ENCODE results near the gene ELF1. TPM values are rescaled to one million over a fixed set of nuclear protein-coding genes. Genes with fewer than 3 reads are reported as not detected.

ELF1 gene
- total and polyA plus RNA-seq, 9 donors = 28.5 to 53.2 (median 47.7) TPM

- DNase-seq = no peak
- TF ChIP-seq EP300 (IDR thresholded peaks at IDR 0.05) = no peak
- no peak for TF ChIP-seq CTCF (IDR thresholded peaks at IDR 0.05)
- no peak for TF ChIP-seq POLR2A (IDR thresholded peaks at IDR 0.05)
Observed at GRCh38 chr13:41029629-41030028, 10.5 kb upstream of the ELF1 start.

GRCh38 chr13:41028051-41028450, 8.9 kb upstream of the ELF1 start:
- H3K27ac ChIP-seq = no peak overlapping the region
- H3K4me1 ChIP-seq (ENCODE audit: insufficient read depth) = no peaks in the 10 kb centered on the region
- TF ChIP-seq EP300 (IDR thresholded peaks at IDR 0.05) (no peak), POLR2A (IDR thresholded peaks at IDR 0.05) (no peak), CTCF (IDR thresholded peaks at IDR 0.05) (no peak)
- H3K9me3 ChIP-seq = no peaks in the 10 kb centered on the region
- no peak overlapping the region for H3K4me3 ChIP-seq
- DNase-seq = no peak
- H3K36me3 ChIP-seq = no peaks in the 10 kb centered on the region
- 89 to 97% (median 93%) methylated on average over 2 of the region's 2 CpGs for WGBS, 3 donors
- intact Hi-C loops (cut with DNase I) = no loop called here
- no peaks in the 10 kb centered on the region for H3K27me3 ChIP-seq

More at GRCh38 chr13:41029629-41030028, 10.5 kb upstream of the ELF1 start:
- Histone ChIP-seq H3K27ac (no peak overlapping the region), H3K9me3 (no peaks in the 10 kb centered on the region), H3K4me1 (ENCODE audit: insufficient read depth) (no peaks in the 10 kb centered on the region), H3K36me3 (no peaks in the 10 kb centered on the region), H3K4me3 (no peak overlapping the region), H3K27me3 (no peaks in the 10 kb centered on the region)
- 94 to 100% (median 98%) methylated on average over 2 of the region's 2 CpGs for WGBS, 3 donors
- intact Hi-C loops (cut with DNase I) = no loop called here

GRCh38 chr13:41026788-41027187, 7.7 kb upstream of the ELF1 start:
- WGBS, 3 donors = 96 to 100% (median 98%) methylated on average over 8 of the region's 8 CpGs
- Histone ChIP-seq H3K9me3 (no peaks in the 10 kb centered on the region), H3K4me1 (ENCODE audit: insufficient read depth) (no peaks in the 10 kb centered on the region), H3K36me3 (no peaks in the 10 kb centered on the region), H3K27me3 (no peaks in the 10 kb centered on the region), H3K27ac (no peak overlapping the region), H3K4me3 (no peak overlapping the region)
- no peak for TF ChIP-seq POLR2A (IDR thresholded peaks at IDR 0.05)
- TF ChIP-seq CTCF (IDR thresholded peaks at IDR 0.05) = no peak
- TF ChIP-seq EP300 (IDR thresholded peaks at IDR 0.05) = no peak
- intact Hi-C loops (cut with DNase I) = no loop called here
- DNase-seq = no peak

- WGBS, 3 donors = 66 to 90% (median 77%) methylated on average over 4 of the region's 4 CpGs
- no peak overlapping the region for H3K27ac ChIP-seq
- intact Hi-C loops (cut with DNase I) = no loop called here
Observed at GRCh38 chr13:41025518-41025917, 6.4 kb upstream of the ELF1 start.

More at GRCh38 chr13:41025518-41025917, 6.4 kb upstream of the ELF1 start:
- no peak for DNase-seq
- no peaks in the 10 kb centered on the region for H3K36me3 ChIP-seq
- TF ChIP-seq CTCF (IDR thresholded peaks at IDR 0.05) = no peak
- no peak for TF ChIP-seq EP300 (IDR thresholded peaks at IDR 0.05)
- no peak for TF ChIP-seq POLR2A (IDR thresholded peaks at IDR 0.05)
- H3K4me3 ChIP-seq = no peak overlapping the region
- H3K4me1 ChIP-seq (ENCODE audit: insufficient read depth) = no peaks in the 10 kb centered on the region
- H3K27me3 ChIP-seq = no peaks in the 10 kb centered on the region
- H3K9me3 ChIP-seq = no peaks in the 10 kb centered on the region

Measured in ovary (tissue), 9 donors.